Stimulated activated naive B cell treated with anti-CD40 and anti-IgM and Interleukin-4, amounts not matched to agents 10 μg/mL and 1 μg/mL and 100 μg/mL, for 72 hours (primary cell): ENCODE data around the gene LIFR.
"Not testable (repeated sequence)": the region's sequence is repeated elsewhere in the genome, so short reads cannot be mapped to it uniquely, and the experiment has no call there.

Experiments
- ATAC-seq, 2 donors: fragments of 150-1000 bp; cut with Tn5 transposase; replicated peaks; 2 replicates each; pipeline ENCODE4 v1.10.0; 2021; ENCODE audit warnings: moderate library complexity in 1 of 2
- DNase-seq: peaks from one replicate; pipeline ENCODE4 v3.0.0; 2021
- H3K27ac Mint-ChIP-seq: one replicate; pipeline ENCODE4 v1.8.0; 2022; ENCODE audit warnings: mild to moderate bottlenecking, mixed read lengths
- H3K27me3 Mint-ChIP-seq, 2 donors: one replicate each; pipeline ENCODE4 v1.8.0; 2022; ENCODE audit warnings: mixed read lengths in 2 of 2
- H3K36me3 Mint-ChIP-seq, 2 donors: one replicate each; pipeline ENCODE4 v1.8.0; 2022; ENCODE audit warnings: mixed read lengths in 2 of 2, mild to moderate bottlenecking in 1 of 2
- H3K4me1 Mint-ChIP-seq, 2 donors: one replicate each; pipeline ENCODE4 v1.8.0; 2022; ENCODE audit warnings: mixed read lengths in 2 of 2, mild to moderate bottlenecking in 1 of 2
- H3K4me3 Mint-ChIP-seq, 2 donors: one replicate each; pipeline ENCODE4 v1.8.0; 2022; ENCODE audit warnings: mild to moderate bottlenecking in 2 of 2, mixed read lengths in 2 of 2, moderate library complexity in 1 of 2
- H3K9me3 Mint-ChIP-seq, 2 donors: one replicate each; pipeline ENCODE4 v1.8.0; 2022; ENCODE audit warnings: mixed read lengths in 2 of 2, mild to moderate bottlenecking in 1 of 2

LIFR gene

GRCh38 chr5:38569180-38569579 lies 12.7 kb upstream of the LIFR start:
- no peaks in the 10 kb centered on the region for H3K9me3 Mint-ChIP-seq
- H3K36me3 Mint-ChIP-seq: no peaks in the 10 kb centered on the region
- peaks cover 14 to 28% of the 10 kb centered on the region in 2 donors for H3K27me3 Mint-ChIP-seq
- no peak overlapping the region for H3K4me3 Mint-ChIP-seq
- H3K27ac Mint-ChIP-seq: no peak overlapping the region
- DNase-seq (no peak), ATAC-seq (no peak)
- no peaks in the 10 kb centered on the region for H3K4me1 Mint-ChIP-seq

GRCh38 chr5:38567306-38567705 lies 10.9 kb upstream of the LIFR start:
- not testable (repeated sequence) for H3K4me3 Mint-ChIP-seq, H3K4me1 Mint-ChIP-seq, ATAC-seq, H3K9me3 Mint-ChIP-seq, DNase-seq, H3K27ac Mint-ChIP-seq, H3K36me3 Mint-ChIP-seq
- peaks cover 18 to 29% of the 10 kb centered on the region in 2 donors for H3K27me3 Mint-ChIP-seq

GRCh38 chr5:38563624-38564023 lies 7.2 kb upstream of the LIFR start:
- Mint-ChIP-seq H3K4me1 (no peaks in the 10 kb centered on the region), H3K27me3 (peaks cover 22 to 23% of the 10 kb centered on the region in 2 donors), H3K4me3 (no peak overlapping the region), H3K27ac (no peak overlapping the region), H3K9me3 (peaks cover 0 to 3% of the 10 kb centered on the region in 2 donors), H3K36me3 (no peaks in the 10 kb centered on the region)
- DNase-seq (no peak), ATAC-seq (no peak)

- H3K4me3 Mint-ChIP-seq: no peak overlapping the region
- peaks cover 0 to 3% of the 10 kb centered on the region in 2 donors for H3K9me3 Mint-ChIP-seq
- DNase-seq (no peak), ATAC-seq (no peak)
- no peak overlapping the region for H3K27ac Mint-ChIP-seq
- H3K36me3 Mint-ChIP-seq: no peaks in the 10 kb centered on the region
- H3K27me3 Mint-ChIP-seq: peaks cover 17 to 20% of the 10 kb centered on the region in 2 donors
- no peaks in the 10 kb centered on the region for H3K4me1 Mint-ChIP-seq
Measured at GRCh38 chr5:38562444-38563210, 6.2 kb upstream of the LIFR start.

- ATAC-seq (no peak), DNase-seq (no peak)
- H3K27ac Mint-ChIP-seq: no peak overlapping the region
- H3K9me3 Mint-ChIP-seq: peaks cover 0 to 3% of the 10 kb centered on the region in 2 donors
- H3K4me1 Mint-ChIP-seq: peaks cover 6 to 11% of the 10 kb centered on the region in 2 donors
- H3K36me3 Mint-ChIP-seq: no peaks in the 10 kb centered on the region
- peaks cover 34 to 43% of the 10 kb centered on the region in 2 donors for H3K27me3 Mint-ChIP-seq
- no peak overlapping the region for H3K4me3 Mint-ChIP-seq
Measured at GRCh38 chr5:38559428-38559827, 3.0 kb upstream of the LIFR start.

GRCh38 chr5:38557792-38558191 lies 1.3 kb upstream of the LIFR start:
- Mint-ChIP-seq H3K4me3 (no peak overlapping the region), H3K4me1 (peaks cover 6 to 11% of the 10 kb centered on the region in 2 donors), H3K27me3 (peaks cover 37 to 47% of the 10 kb centered on the region in 2 donors), H3K9me3 (no peaks in the 10 kb centered on the region), H3K27ac (no peak overlapping the region), H3K36me3 (no peaks in the 10 kb centered on the region)
- ATAC-seq: no peak
- no peak for DNase-seq

- DNase-seq: no peak
- Mint-ChIP-seq H3K9me3 (no peaks in the 10 kb centered on the region), H3K27ac (no peak overlapping the region), H3K4me3 (peak overlapping the region; percentile 83 to 84), H3K27me3 (peaks cover 39 to 50% of the 10 kb centered on the region in 2 donors), H3K4me1 (peaks cover 6 to 11% of the 10 kb centered on the region in 2 donors), H3K36me3 (no peaks in the 10 kb centered on the region)
- no peak for ATAC-seq
Measured at GRCh38 chr5:38557308-38557710, 863 bp upstream of the LIFR start.

GRCh38 chr5:38556088-38556598 lies 303 bp downstream of the LIFR start:
- Mint-ChIP-seq H3K27me3 (peaks cover 44 to 56% of the 10 kb centered on the region in 2 donors), H3K9me3 (no peaks in the 10 kb centered on the region)
- ATAC-seq: peak in 1 of 2 donors; percentile 67

GRCh38 chr5:38555354-38556087 lies 925 bp downstream of the LIFR start:
- H3K4me1 Mint-ChIP-seq: peaks cover 6 to 11% of the 10 kb centered on the region in 2 donors
- no peaks in the 10 kb centered on the region for H3K36me3 Mint-ChIP-seq
- no peak overlapping the region for H3K27ac Mint-ChIP-seq
- H3K27me3 Mint-ChIP-seq: peaks cover 45 to 58% of the 10 kb centered on the region in 2 donors
- ATAC-seq: no peak
- no peaks in the 10 kb centered on the region for H3K9me3 Mint-ChIP-seq
- no peak for DNase-seq
- H3K4me3 Mint-ChIP-seq: peak overlapping the region; percentile 46 to 71

More at GRCh38 chr5:38556088-38556598, 303 bp downstream of the LIFR start:
- H3K36me3 Mint-ChIP-seq: no peaks in the 10 kb centered on the region
- H3K4me1 Mint-ChIP-seq: peaks cover 6 to 11% of the 10 kb centered on the region in 2 donors
- H3K4me3 Mint-ChIP-seq: peak overlapping the region; percentile 46 to 71
- DNase-seq: no peak
- no peak overlapping the region for H3K27ac Mint-ChIP-seq

GRCh38 chr5:38554861-38555260 lies 1.6 kb downstream of the LIFR start:
- Mint-ChIP-seq H3K27me3 (peaks cover 45 to 58% of the 10 kb centered on the region in 2 donors), H3K27ac (no peak overlapping the region), H3K36me3 (no peaks in the 10 kb centered on the region), H3K9me3 (no peaks in the 10 kb centered on the region), H3K4me1 (peaks cover 6 to 11% of the 10 kb centered on the region in 2 donors), H3K4me3 (no peak overlapping the region)
- no peak for ATAC-seq
- no peak for DNase-seq

- ATAC-seq: no peak
- H3K4me1 Mint-ChIP-seq: peaks cover 6 to 11% of the 10 kb centered on the region in 2 donors
- peaks cover 45 to 58% of the 10 kb centered on the region in 2 donors for H3K27me3 Mint-ChIP-seq
- no peak for DNase-seq
- H3K4me3 Mint-ChIP-seq: no peak overlapping the region
- no peak overlapping the region for H3K27ac Mint-ChIP-seq
- no peaks in the 10 kb centered on the region for H3K36me3 Mint-ChIP-seq
- no peaks in the 10 kb centered on the region for H3K9me3 Mint-ChIP-seq
Measured at GRCh38 chr5:38554403-38554802, 2.0 kb downstream of the LIFR start.

GRCh38 chr5:38553001-38553521 lies 3.4 kb downstream of the LIFR start:
- no peak overlapping the region for H3K4me3 Mint-ChIP-seq
- DNase-seq: no peak
- H3K4me1 Mint-ChIP-seq: peaks cover 6 to 11% of the 10 kb centered on the region in 2 donors
- ATAC-seq: no peak
- no peak overlapping the region for H3K27ac Mint-ChIP-seq
- no peaks in the 10 kb centered on the region for H3K9me3 Mint-ChIP-seq
- no peaks in the 10 kb centered on the region for H3K36me3 Mint-ChIP-seq
- peaks cover 46 to 58% of the 10 kb centered on the region in 2 donors for H3K27me3 Mint-ChIP-seq

- H3K27ac Mint-ChIP-seq: no peak overlapping the region
- DNase-seq (no peak), ATAC-seq (no peak)
- peaks cover 39 to 46% of the 10 kb centered on the region in 2 donors for H3K27me3 Mint-ChIP-seq
- H3K4me3 Mint-ChIP-seq: no peak overlapping the region
- H3K9me3 Mint-ChIP-seq: no peaks in the 10 kb centered on the region
- H3K36me3 Mint-ChIP-seq: no peaks in the 10 kb centered on the region
- H3K4me1 Mint-ChIP-seq: peaks cover 3 to 5% of the 10 kb centered on the region in 2 donors
Measured at GRCh38 chr5:38551030-38552017, 5.1 kb downstream of the LIFR start.
